HG02973 (cell line): Measurements from ENCODE around the gene PRSS23.
"Not testable (repeated sequence)": the region's sequence is repeated elsewhere in the genome, so short reads cannot be mapped to it uniquely, and the experiment has no call there.

ENCODE experiments used
- ATAC-seq: cut with Tn5 transposase; IDR thresholded peaks from one replicate; pipeline ENCODE4 v1.9.1; 2021; ENCODE audit warnings: moderate library complexity; ENCODE audit not compliant: unreplicated experiment

PRSS23 gene

GRCh38 chr11:86800076-86800959, at the start of gene PRSS23:
Gene PRSS23, plus strand, starts transcription at chr11:86800542. Its CDS starts 7,102 bp downstream, at chr11:86807644.
- ATAC-seq, result no peak

GRCh38 chr11:86753459-86753858, 46.9 kb upstream of the PRSS23 start:
- no peak for ATAC-seq

- ATAC-seq, result no peak
Observed at GRCh38 chr11:86755146-86755545, 45.2 kb upstream of the PRSS23 start.

GRCh38 chr11:86758171-86758570, 42.2 kb upstream of the PRSS23 start:
- ATAC-seq, result no peak

GRCh38 chr11:86760577-86760976, 39.8 kb upstream of the PRSS23 start:
- ATAC-seq, result no peak

- no peak for ATAC-seq
Observed at GRCh38 chr11:86761978-86762377, 38.4 kb upstream of the PRSS23 start.

- ATAC-seq, result no peak
Observed at GRCh38 chr11:86765203-86765602, 35.1 kb upstream of the PRSS23 start.

GRCh38 chr11:86765878-86766277, 34.5 kb upstream of the PRSS23 start:
- ATAC-seq, result no peak

GRCh38 chr11:86769219-86769618, 31.1 kb upstream of the PRSS23 start:
- ATAC-seq, result no peak

- ATAC-seq, result not testable (repeated sequence)
Observed at GRCh38 chr11:86770473-86771027, 29.8 kb upstream of the PRSS23 start.

GRCh38 chr11:86772999-86773398, 27.3 kb upstream of the PRSS23 start:
- no peak for ATAC-seq

- no peak for ATAC-seq
Observed at GRCh38 chr11:86773513-86774252, 26.7 kb upstream of the PRSS23 start.

GRCh38 chr11:86774417-86774816, 25.9 kb upstream of the PRSS23 start:
- no peak for ATAC-seq

- no peak for ATAC-seq
Observed at GRCh38 chr11:86775361-86775760, 25.0 kb upstream of the PRSS23 start.

GRCh38 chr11:86781546-86781945, 18.8 kb upstream of the PRSS23 start:
- no peak for ATAC-seq

GRCh38 chr11:86782742-86783141, 17.6 kb upstream of the PRSS23 start:
- no peak for ATAC-seq

- no peak for ATAC-seq
Observed at GRCh38 chr11:86783661-86784060, 16.7 kb upstream of the PRSS23 start.

- no peak for ATAC-seq
Observed at GRCh38 chr11:86784241-86784681, 16.1 kb upstream of the PRSS23 start.

GRCh38 chr11:86785576-86785975, 14.8 kb upstream of the PRSS23 start:
- ATAC-seq, result no peak

GRCh38 chr11:86787018-86787536, 13.3 kb upstream of the PRSS23 start:
- ATAC-seq, result no peak

GRCh38 chr11:86787656-86788055, 12.7 kb upstream of the PRSS23 start:
- ATAC-seq, result no peak
